Endothelial cell of umbilical vein (primary cell): ENCODE measurements around the gene BRD1. TPM values are rescaled to one million over a fixed set of nuclear protein-coding genes. Genes with fewer than 3 reads are reported as not detected.

Experiments
- BruUV-seq: library from RNA; stranded (reverse); fragments of 400-500 nt; replicated peaks from 2 replicates; lab custom pipeline; 2021; lab: Mats Ljungman, UMichigan
- CTCF ChIA-PET: fragments of 300-600, 350-600 bp; sonication (Branson Sonifier 250); formaldehyde crosslinking; loops from one replicate; lab custom pipeline; 2021; ENCODE audit warnings: antibody characterized with exemption, inconsistent platforms; lab: Charles Lee
- POLR2A ChIA-PET: fragments of 300-600, 350-600 bp; sonication (Branson Sonifier 250); formaldehyde crosslinking; loops from one replicate; lab custom pipeline; 2021; ENCODE audit warnings: antibody characterized with exemption, inconsistent platforms; lab: Charles Lee
- DNase-seq: peaks from one replicate; pipeline ENCODE4 v3.0.0-alpha.2; 2011; ENCODE audit warnings: low read depth, low spot score
- FAIRE-seq: peaks from 2 replicates; lab custom pipeline; 2011; peaks lifted over from hg19 to GRCh38; lab: Jason Lieb, UNC
- H2AFZ ChIP-seq: 2 replicates; pipeline ENCODE4 v1.6.0; 2012; ENCODE audit warnings: low read depth, low read length, control low read depth, inconsistent platforms
- H3K27ac ChIP-seq: 2 replicates; pipeline ENCODE4 v1.5.1; 2011; ENCODE audit warnings: low read depth, mild to moderate bottlenecking, control low read depth, low read length, moderate library complexity; ENCODE audit not compliant: insufficient read depth
- H3K27me3 ChIP-seq, 2 experiments: 2 replicates each; pipeline versions ENCODE4 v1.6.0 to v1.6.1; 2011; ENCODE audit warnings: low read length in 2 of 2, mixed read lengths in 1 of 2; ENCODE audit not compliant: control insufficient read depth in 2 of 2, insufficient read depth in 2 of 2
- H3K36me3 ChIP-seq, 2 experiments: 2 replicates in 1 of 2; 3 replicates in 1 of 2; pipeline ENCODE4 v1.5.1; 2011; ENCODE audit warnings: low read length in 2 of 2, mild to moderate bottlenecking in 1 of 2, moderate library complexity in 1 of 2; ENCODE audit not compliant: control insufficient read depth in 2 of 2, insufficient read depth in 2 of 2; ENCODE audit errors: extremely low read depth in 1 of 2
- H3K4me1 ChIP-seq: 3 replicates; pipeline ENCODE4 v1.5.1; 2011; ENCODE audit warnings: mild to moderate bottlenecking, low read length; ENCODE audit not compliant: control insufficient read depth, insufficient read depth; ENCODE audit errors: extremely low read depth
- H3K4me2 ChIP-seq: 2 replicates; pipeline ENCODE4 v1.6.1; 2011; ENCODE audit warnings: low read length, control low read depth, mixed read lengths; ENCODE audit not compliant: insufficient read depth
- H3K4me3 ChIP-seq, 3 experiments: fragments of 200-600 bp in 1 of 3; sonication (generic), shearing (Covaris generic) in 1 of 3; replicated peaks in 1 of 3; 2 replicates each; pipeline ENCODE4 v1.5.1; 2011 to 2016; ENCODE audit warnings: control low read depth in 3 of 3, low read length in 3 of 3, mild to moderate bottlenecking in 2 of 3, inconsistent platforms in 1 of 3, low read depth in 1 of 3, moderate library complexity in 1 of 3; ENCODE audit not compliant: insufficient read depth in 1 of 3
- H3K79me2 ChIP-seq: 2 replicates; pipeline ENCODE4 v1.6.0; 2012; ENCODE audit warnings: low read length, inconsistent platforms; ENCODE audit not compliant: control insufficient read depth, insufficient read depth
- H3K9ac ChIP-seq: replicated peaks from 2 replicates; pipeline ENCODE3; 2011; ENCODE audit warnings: low read length, control low read depth; ENCODE audit not compliant: insufficient read depth; ENCODE audit errors: extremely low read depth
- H3K9me1 ChIP-seq: replicated peaks from 3 replicates; pipeline ENCODE4 v1.6.0; 2011; ENCODE audit warnings: mild to moderate bottlenecking, low read length; ENCODE audit not compliant: control insufficient read depth, insufficient read depth; ENCODE audit errors: extremely low read depth
- H3K9me3 ChIP-seq: replicated peaks from 2 replicates; pipeline ENCODE4 v1.5.1; 2012; ENCODE audit warnings: low read length, inconsistent platforms; ENCODE audit not compliant: control insufficient read depth, insufficient read depth
- H4K20me1 ChIP-seq: replicated peaks from 2 replicates; pipeline ENCODE3; 2011; ENCODE audit warnings: mild to moderate bottlenecking, low read length; ENCODE audit not compliant: control insufficient read depth, insufficient read depth; ENCODE audit errors: extremely low read depth
- EZH2 ChIP-seq: IDR thresholded peaks from 2 replicates; pipeline ENCODE4 v1.6.1; 2012; ENCODE audit warnings: borderline replicate concordance, low read depth, mild to moderate bottlenecking, moderate library complexity, low read length, inconsistent platforms; ENCODE audit not compliant: severe bottlenecking
- FOS ChIP-seq: IDR thresholded peaks from 2 replicates; pipeline ENCODE4 v1.6.1; 2011; ENCODE audit warnings: mild to moderate bottlenecking, low read length, moderate library complexity, borderline replicate concordance; ENCODE audit not compliant: insufficient read depth
- GATA2 ChIP-seq: IDR thresholded peaks from 2 replicates; pipeline ENCODE4 v1.7.0; 2011; ENCODE audit warnings: low read depth, mild to moderate bottlenecking, moderate library complexity, mixed read lengths, low read length; ENCODE audit not compliant: insufficient read length, insufficient read depth
- JUN ChIP-seq: IDR thresholded peaks from 2 replicates; pipeline ENCODE4 v1.6.1; 2011; ENCODE audit warnings: borderline replicate concordance, low read depth; ENCODE audit not compliant: insufficient read length, insufficient read depth
- MAX ChIP-seq: IDR thresholded peaks from 2 replicates; pipeline ENCODE4 v1.6.1; 2011; ENCODE audit not compliant: insufficient read depth, insufficient read length
- MYC ChIP-seq: IDR thresholded peaks from one replicate; pipeline ENCODE4 v1.6.1; 2011; ENCODE audit warnings: mild to moderate bottlenecking, low read depth, low read length
- POLR2A ChIP-seq: IDR thresholded peaks from 2 replicates; pipeline ENCODE4 v1.6.1; 2012; ENCODE audit warnings: low read depth, mild to moderate bottlenecking, control low read depth, low read length
- POLR2AphosphoS5 ChIP-seq: IDR thresholded peaks from 2 replicates; pipeline ENCODE4 v1.6.1; 2012; ENCODE audit warnings: low read depth, mild to moderate bottlenecking, control low read depth, low read length, moderate library complexity; ENCODE audit not compliant: insufficient read depth
- dilution Hi-C: fragments of 300-500 bp; cut with MboI; formaldehyde crosslinking; loops from one replicate; pipeline ENCODE4 v1.15.0; 2019; ENCODE audit warnings: low sequenced_read_pairs; ENCODE audit not compliant: extremely low pct_ligation_motif_present
- intact Hi-C: fragments of 100-400 bp; cut with micrococcal nuclease; formaldehyde crosslinking; loops from one replicate; pipeline ENCODE4 v1.10.0; 2022
- polyA plus RNA-seq, 4 experiments: library from polyadenylated mRNA; depleted of rRNA in 3 of 4; stranded (reverse) in 3 of 4; unstranded in 1 of 4; fragments of >200 nt; gene quantifications; 2 replicates each; pipeline versions ENCODE4 v1.2.1 to v1.2.3, GENCODE V29; 2011 to 2012; ENCODE audit warnings: missing spikeins in 1 of 4
- total RNA-seq: library from RNA; stranded (reverse); gene quantifications from 2 replicates; pipeline ENCODE4 v1.2.3, GENCODE V29; 2021
- TF ChIP-seq, protein P1 (sequence below), 2 donors: IDR thresholded peaks; 1 replicate in 1 of 2; 2 replicates in 1 of 2; pipeline ENCODE4 v1.5.1; 2011; ENCODE audit warnings: low read length in 2 of 2, mild to moderate bottlenecking in 2 of 2, moderate library complexity in 2 of 2, control low read depth in 1 of 2, inconsistent platforms in 1 of 2, low read depth in 1 of 2; ENCODE audit not compliant: insufficient read depth in 1 of 2; ENCODE audit errors: extremely low read depth in 1 of 2

BRD1 gene
- total and polyA plus RNA-seq, 2 donors (not counting 3 experiments of a cell fraction or from before 2014, with no cell fraction given) = 8.1 to 41.1 TPM

DNA sequence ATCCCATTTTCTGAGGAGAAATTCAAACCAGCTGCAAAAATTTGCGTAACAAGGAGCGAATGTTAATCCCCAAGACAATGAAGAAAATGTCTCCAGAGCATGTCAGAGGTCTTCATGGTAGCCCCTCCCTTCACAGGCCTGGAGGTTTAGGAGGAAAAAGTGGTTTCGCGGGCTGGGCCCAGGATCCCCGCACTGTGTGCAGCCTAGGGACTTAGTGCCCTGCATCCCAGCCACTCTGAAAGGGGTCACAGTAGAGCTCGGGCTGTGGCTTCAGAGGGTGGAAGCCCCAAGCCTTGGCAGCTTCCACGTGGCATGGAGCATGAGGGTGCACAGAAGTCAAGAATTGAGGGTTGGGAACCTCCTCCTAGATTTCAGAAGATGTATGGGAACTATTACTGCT lies 87.4 kb downstream of the BRD1 start:
- no peaks in the 10 kb centered on the region for H4K20me1 ChIP-seq
- TF ChIP-seq JUN (no peak), POLR2AphosphoS5 (no peak), POLR2A (no peak), EZH2 (no peak), GATA2 (no peak), MAX (no peak), MYC (no peak), FOS (no peak)
- TF ChIP-seq, protein P1, sequence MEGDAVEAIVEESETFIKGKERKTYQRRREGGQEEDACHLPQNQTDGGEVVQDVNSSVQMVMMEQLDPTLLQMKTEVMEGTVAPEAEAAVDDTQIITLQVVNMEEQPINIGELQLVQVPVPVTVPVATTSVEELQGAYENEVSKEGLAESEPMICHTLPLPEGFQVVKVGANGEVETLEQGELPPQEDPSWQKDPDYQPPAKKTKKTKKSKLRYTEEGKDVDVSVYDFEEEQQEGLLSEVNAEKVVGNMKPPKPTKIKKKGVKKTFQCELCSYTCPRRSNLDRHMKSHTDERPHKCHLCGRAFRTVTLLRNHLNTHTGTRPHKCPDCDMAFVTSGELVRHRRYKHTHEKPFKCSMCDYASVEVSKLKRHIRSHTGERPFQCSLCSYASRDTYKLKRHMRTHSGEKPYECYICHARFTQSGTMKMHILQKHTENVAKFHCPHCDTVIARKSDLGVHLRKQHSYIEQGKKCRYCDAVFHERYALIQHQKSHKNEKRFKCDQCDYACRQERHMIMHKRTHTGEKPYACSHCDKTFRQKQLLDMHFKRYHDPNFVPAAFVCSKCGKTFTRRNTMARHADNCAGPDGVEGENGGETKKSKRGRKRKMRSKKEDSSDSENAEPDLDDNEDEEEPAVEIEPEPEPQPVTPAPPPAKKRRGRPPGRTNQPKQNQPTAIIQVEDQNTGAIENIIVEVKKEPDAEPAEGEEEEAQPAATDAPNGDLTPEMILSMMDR (IDR thresholded peaks at IDR 0.05; ENCODE audit: extremely low read depth in 1 of 2, insufficient read depth in 1 of 2, low read depth in 1 of 2, low read length in 2 of 2) = no peak
- no peak overlapping the region for H3K9ac ChIP-seq
- no peak for FAIRE-seq
- H3K36me3 ChIP-seq = no peaks in the 10 kb centered on the region
- H3K9me3 ChIP-seq = no peaks in the 10 kb centered on the region
- no peak for DNase-seq
- no peak overlapping the region for H2AFZ ChIP-seq
- POLR2A ChIA-PET = no interaction called here
- peaks cover 0 to 2% of the 10 kb centered on the region in 2 experiments for H3K27me3 ChIP-seq
- no TSS peak for BruUV-seq
- intact Hi-C loops (no loop called here), dilution Hi-C loops (no loop called here)
- no peak overlapping the region for H3K4me2 ChIP-seq
- no peaks in the 10 kb centered on the region for H3K9me1 ChIP-seq
- H3K4me1 ChIP-seq = no peaks in the 10 kb centered on the region
- CTCF ChIA-PET = no interaction called here
- no peaks in the 10 kb centered on the region for H3K79me2 ChIP-seq
- no peak overlapping the region for H3K4me3 ChIP-seq
- no peak overlapping the region for H3K27ac ChIP-seq
